HG03025 (cell line): ENCODE measurements around the gene EXOSC7.

ENCODE experiments used
- ATAC-seq: cut with Tn5 transposase; IDR thresholded peaks from one replicate; pipeline ENCODE4 v1.9.1; 2021; ENCODE audit warnings: mild to moderate bottlenecking, moderate library complexity; ENCODE audit not compliant: unreplicated experiment, low FRiP score

Gene EXOSC7

DNA sequence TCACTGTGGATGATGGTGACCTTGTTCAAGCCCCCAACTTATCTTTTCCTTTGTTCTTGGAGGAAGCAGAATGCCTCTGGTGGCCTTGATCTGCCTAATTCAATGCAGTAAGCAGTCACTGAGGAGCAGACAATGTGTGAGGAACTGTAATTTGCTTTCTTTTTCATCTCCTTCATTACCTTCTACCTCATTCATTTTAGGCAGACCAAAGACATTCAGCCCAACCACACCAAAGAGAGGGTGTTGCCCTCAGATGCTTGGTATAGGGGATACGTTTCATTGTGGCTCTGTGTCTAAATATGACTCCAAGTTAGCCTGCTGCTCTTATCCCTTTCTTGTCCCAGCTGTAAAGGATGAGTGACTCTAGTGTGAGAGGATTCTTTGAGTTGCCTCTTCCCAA lies 15.3 kb downstream of the EXOSC7 start:
- no peak for ATAC-seq

DNA sequence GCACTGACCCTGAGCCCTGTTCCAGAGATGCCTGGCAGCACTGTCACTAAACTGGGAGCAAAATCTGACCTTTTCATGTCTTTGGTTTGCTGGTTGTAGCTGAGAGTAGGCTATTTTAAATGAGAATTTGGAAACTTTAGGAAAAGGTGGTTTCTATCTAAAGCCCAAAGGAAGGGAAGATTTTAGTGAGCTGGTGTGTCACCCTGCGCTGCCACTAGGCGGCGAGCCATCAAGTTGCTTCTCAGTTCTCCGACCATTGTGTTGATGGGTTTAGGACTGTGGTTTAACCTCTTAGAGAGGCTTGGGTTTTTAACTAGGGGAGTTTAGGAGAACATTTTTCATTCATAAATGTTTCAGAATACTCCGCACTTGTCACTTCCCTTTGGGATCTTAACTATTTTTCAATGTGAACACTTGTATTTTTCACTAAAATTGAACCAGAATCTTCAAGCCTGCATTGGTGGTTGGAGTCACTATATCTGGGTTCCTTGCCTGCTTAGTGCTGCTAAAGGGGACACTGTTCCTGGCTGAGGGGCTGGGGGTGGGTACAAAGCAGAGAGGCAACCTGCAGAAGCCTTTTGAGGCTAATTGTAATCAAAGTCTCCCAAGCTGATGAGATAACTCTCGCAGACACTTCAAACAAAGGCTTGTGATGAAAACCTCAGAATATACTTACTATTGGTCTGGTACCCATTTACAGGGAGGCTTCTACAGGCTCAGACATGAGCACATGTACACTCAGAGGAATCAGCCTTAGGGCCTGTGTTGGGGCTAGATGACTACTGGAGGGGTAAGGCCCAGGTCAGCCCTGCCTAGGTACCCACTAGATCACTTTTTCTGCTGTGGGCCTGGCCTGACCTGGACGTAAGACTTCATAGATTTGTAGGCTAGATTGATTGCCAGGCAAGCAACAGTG lies 16.8 kb downstream of the EXOSC7 start:
- no peak for ATAC-seq

DNA sequence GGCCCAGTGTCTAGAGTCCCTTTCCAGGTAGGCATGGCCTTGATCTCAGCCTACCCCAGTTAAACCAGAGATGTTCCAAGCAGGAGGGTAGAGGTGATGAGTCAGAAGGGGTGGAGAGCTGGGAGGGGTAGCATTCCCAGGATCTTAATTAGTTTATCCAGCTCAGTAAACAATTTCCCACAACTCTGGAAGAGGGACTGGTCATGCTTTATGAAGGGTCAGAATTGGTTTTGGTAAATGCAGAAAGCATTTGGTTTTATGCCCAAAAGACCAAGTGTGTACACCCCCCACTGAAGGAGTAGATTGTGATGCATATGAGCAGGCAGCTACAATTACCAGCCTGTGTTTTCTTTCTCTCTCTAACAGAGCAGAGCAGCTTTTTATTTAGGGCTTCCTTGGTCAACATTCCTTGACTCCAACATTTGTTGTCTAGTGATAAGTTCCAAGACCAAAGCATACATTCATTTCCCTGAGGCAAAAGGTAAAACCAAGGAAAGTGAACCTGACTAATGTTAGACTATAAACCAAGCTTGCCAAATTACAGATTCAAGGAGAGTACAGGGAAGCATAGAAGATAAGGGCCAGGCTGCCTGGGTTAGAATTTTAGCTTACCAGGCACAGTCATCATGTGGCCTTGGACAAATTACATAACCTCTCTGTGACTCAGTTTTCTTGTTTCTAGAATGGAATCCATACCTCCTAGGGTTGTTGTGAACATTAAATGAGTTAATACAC lies 17.6 kb downstream of the EXOSC7 start:
- ATAC-seq: no peak

DNA sequence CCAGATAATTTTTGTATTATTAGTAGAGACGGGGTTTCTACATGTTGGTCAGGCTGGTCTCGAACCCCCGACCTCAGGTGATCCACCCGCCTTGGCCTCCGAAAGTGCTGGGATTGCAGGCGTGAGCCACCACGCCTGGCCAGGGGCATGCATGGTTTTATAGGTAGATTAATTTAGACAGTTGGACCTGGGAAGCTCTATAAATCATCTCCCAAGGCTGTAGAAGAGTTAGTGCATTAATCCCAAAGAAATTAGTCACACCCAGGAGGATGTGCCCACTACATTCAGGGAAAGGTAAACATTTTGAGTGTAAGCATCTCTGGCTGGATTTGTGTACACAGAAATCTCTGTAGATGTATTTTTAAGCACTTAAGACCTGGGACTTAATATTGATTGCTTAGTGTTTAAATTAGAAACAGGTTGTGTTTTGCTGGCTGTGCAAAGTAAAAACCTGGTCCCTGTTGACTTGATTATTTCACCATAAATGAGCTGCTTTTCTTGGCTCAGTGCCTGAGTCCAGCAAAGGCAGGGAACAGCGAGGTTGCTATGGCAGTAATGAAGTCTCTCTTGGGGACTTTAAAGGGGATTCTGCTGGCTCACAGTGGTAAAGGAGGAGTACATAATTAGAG lies 19.2 kb downstream of the EXOSC7 start:
- ATAC-seq: no peak

DNA sequence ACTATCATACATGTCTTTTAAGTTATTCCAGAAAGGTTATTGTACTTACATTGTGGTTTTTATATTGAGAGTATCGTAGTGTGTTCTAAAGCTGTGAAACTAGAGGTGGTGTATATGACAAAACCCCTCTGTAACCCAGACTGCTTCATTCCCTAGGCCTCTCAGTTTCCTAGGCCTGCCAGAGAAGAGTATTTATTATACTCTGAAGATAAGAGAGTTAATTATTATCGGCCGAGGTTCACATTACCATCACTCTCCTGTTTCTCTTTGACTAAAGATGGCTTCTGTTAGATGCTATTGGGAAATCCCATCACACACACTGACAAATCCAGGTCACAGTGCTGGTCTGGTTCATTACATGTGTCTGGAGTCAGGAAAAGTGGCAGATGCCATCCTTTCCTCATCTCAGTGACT lies 20.5 kb downstream of the EXOSC7 start:
- ATAC-seq: no peak

DNA sequence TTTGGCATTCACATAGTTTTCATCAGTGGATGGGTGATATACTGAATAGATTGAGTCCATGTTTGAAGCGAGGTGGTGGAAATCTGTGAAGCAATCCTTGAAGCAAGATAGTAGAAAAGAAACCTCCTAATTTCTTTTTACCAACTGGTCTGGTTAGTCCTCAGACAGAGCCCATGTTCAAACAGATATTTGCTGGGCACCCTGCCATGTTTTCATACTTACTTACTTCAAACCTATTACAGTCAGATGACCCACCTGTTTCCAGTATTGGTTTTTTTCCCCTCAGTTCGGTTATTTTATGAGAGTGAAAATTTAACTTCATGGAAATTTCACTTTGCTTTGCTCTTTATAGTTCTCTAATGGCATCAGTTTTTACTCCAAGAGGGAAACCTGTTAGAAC lies 23.7 kb downstream of the EXOSC7 start:
- no peak for ATAC-seq

DNA sequence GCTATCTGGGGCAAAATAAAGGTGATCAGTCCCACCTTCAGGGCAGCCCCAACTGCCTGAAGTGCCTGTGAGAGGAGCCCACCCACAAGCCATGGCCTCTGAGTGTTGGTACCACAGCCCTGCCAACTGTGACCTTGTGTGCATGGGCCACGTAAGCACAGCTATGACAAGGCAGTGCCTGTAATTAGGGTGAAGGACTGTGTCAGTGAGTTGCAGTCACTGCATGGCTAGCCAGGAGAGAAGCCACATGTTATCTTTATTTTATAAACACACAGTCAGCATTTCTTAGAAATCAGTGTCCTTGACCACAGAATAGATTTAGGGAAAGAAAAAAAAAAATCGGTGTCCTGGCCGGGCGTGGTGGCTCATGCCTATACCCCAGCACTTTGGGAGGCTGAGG lies 24.8 kb downstream of the EXOSC7 start:
- ATAC-seq: no peak

DNA sequence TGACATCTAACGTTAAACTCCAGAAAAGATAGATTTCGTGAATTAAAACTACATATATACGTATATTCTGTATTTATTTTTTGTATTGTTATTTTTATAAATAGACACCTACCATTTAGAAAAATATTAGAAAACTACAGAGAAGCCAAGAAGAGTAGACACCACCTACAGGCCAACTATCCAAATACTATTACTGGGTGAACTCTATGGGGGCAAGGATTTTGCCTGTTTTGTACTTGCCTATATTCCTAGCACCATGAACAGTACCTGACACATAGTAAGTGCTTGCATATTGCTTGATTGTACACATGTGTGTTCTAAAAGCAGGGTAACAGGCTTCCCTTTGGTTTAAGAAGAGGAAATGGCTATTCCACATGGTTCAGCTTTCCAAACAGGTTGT lies 25.7 kb downstream of the EXOSC7 start:
- no peak for ATAC-seq

DNA sequence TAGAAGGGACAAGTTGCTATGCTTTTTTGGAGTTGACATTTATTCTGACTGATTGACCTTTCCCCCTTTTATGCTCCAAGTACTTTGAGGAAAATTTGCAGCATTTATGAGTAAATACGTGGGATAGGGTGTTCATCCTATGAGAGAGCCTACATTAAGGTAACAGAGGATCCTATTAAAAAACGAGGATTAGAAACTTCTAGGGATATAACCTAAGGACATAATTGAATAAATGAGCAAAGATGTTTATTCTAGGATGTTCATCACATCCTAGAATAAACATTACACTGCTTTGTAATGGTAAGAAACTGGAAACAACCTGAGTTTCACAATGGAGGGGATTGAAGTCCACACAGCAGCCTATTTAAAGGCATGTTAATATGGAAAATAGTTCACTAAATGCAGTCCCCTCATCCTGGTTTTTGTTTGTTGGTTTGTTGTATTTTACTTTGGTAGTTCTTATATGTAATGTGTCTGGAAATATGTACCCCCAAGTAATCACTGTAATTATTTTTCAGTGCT lies 26.2 kb downstream of the EXOSC7 start:
- ATAC-seq: no peak

DNA sequence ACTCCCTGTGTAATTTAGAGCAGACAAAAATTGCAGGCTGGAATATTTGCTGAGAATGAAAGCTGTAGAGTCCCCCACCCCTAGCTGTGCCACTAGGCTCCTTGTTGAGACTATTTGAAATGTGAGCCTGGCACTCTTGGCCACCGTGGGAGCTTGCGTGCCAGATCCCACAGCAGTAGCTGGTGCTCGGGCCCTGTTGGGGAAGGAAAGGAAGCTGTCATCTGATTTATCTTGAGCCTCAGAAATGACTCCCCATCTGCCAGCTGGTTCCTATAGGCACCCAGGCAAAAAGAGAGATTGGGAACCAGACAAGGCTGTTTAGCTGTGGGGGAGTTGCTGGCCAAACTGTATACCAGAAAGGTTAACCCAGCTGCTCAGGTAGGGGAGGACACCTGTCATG lies 26.7 kb downstream of the EXOSC7 start:
- ATAC-seq: no peak

DNA sequence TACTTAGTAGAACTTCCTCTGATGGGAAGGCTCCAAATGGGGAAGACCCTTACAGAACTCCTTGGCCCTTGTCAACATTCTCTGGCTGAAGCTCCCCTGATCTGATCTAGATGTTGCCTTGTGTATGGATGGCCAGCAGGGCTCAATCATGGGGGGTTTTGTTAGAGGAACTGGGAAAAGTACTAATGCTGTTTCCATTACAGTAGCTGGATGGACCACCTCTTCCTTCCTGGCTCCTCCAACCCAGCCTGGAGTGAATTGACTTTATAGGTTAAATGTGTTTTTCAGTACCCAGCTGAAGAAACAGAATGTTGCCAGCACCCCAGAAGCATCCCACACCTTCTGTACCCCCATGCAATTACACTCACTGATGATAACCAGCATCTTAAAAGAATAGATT lies 27.4 kb downstream of the EXOSC7 start:
- no peak for ATAC-seq

DNA sequence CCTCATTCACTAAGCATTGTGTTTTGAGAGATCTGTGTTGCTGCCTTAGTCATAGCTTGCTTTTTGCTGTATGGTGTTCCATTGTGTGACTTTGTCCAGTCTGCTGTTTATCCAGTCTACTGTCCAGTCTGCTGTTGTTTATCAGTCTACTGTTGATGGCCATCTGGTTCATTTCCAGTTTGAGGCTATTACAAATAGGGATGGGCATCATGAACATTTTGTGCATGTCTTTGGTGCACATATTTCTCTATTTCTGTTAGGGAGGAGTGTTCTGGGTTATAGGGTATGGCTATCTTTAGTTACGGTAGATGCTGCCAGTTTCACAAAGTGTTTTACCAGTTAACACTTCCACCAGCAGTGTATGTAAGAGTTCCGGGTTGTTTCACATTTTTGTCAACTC lies 27.8 kb downstream of the EXOSC7 start:
- ATAC-seq: no peak

DNA sequence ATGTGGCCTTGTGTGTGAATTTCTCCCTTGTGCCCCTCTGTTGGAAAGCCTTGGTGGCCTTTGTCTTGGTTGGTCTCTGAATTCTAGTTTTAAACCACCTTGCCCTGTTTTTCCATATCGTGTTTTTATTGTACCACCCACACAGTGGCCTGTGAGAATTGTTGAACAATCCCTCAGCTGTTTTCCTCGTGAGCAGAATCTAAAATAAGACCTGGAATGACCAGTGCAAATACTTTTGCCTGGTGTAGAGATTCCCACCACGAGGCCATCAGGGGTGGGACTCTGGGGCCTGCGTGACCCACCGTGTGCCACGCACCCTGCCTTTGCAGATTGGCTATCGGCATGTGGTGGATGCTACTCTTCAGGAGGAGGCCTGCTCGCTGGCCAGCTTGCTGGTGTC lies 31.0 kb downstream of the EXOSC7 start:
- no peak for ATAC-seq

DNA sequence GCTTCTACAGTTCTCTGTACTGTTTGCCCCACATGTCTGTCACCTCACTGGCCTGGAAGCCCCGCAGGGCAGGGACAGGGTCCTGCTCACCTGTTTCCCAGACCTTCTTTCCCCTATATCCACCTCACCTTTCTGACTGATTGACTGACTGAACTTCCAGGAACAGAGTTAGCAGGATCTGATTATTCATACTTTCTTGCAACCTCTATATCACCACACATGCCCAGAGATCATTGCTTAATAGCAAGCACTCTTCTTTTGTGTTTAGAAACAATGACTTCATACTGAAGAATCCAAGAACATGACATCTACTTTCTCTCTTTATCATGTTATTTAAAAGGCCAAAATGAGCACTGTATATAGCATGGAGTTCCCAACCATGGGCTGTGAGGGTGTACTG lies 32.1 kb downstream of the EXOSC7 start:
- no peak for ATAC-seq

DNA sequence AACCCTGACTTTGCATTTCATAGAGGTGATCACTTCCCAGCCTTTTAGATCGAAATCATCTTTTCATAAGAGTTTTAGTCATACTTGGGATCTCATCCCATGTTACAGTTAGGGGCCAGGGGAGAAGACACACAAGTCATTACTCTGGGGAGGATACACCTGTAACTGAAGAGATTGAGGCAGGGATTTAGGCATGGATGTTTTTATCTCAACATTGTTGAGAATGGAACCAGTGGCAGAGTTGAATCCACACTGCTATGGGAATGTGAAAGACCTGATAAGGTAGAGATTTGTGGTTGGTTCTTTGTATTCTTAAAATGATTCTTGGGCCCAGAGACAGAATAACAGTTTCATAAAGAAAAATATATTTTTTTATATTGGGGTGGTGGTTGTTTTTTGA lies 33.8 kb downstream of the EXOSC7 start:
- no peak for ATAC-seq

DNA sequence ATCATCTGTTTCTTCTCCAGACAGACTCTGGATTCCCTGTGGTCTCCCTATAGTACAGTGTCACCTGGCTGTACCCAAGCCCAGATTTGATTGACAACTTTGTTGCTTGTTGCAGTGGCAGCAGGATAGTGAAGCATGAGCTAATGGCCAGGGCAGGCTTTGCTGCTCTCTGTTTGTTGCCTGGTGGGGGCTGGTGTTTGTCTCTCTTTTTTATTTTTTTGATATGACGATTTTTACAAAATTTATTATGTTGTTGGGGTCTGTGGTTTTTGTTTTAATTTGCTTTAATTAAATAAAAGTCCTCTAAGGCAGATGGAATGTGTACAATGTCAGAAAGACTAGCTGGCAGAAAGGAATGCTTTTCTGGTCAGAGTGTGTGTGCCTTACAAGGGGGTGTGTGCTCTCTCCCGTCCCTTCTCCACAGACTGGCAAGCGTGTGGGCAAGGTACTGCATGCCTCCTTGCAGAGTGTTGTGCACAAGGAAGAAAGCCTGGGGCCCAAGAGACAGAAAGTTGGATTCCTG lies 34.8 kb downstream of the EXOSC7 start:
- no peak for ATAC-seq

DNA sequence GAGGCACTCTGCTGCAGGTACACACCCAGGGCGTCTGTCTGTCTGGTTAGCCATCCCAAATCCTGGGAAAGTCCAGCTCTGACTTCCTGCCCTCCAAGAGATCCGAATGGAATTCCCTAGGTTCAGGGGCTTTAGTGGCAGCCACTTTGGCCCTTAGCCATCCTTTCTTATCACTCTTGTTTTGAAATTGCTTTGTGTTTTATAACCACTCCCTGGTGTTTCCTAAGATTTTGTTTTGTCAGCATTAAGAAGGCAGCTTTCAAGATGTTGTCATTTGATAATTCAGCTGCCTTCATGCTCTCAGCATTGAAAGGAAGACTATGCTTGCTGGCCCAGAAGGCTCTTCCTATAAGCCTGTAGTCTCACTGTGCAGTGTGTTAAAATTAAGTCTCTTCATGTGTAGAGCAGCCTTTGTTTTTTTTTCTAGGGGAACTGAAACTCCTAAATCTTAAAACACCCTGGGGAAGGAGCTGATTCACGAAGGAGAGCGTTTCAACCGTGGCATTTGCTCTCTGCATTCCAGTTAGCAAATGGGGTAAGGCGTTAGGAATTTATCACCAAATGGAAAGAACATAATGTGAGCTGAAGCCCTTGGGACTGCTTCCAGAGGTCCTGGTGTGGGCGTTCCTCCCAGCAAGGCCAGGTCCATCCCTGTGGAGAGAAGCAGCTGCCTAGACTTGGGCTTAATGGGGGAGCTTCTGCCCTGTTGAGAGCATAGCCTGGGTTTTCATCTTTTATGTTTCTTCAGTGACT lies 35.9 kb downstream of the EXOSC7 start:
- ATAC-seq: no peak

DNA sequence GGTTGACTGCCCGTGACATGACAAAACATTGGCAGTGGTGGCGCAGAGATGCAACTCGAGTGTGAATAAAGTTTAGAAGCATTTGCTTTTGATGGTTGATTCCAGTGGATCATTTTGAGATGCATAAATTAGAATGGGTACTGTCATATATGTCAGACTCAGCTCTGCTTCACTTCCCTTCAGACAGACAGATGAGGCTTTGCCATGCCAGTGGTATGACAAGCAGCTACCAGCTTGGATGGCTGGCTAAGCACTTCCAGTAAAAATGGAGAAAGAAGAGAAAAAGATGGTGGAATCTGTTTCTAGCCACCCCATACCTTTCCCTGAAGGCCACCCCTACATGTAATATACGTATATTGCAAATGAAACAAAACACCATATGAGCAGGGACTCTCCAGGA lies 36.5 kb downstream of the EXOSC7 start:
- ATAC-seq: no peak

DNA sequence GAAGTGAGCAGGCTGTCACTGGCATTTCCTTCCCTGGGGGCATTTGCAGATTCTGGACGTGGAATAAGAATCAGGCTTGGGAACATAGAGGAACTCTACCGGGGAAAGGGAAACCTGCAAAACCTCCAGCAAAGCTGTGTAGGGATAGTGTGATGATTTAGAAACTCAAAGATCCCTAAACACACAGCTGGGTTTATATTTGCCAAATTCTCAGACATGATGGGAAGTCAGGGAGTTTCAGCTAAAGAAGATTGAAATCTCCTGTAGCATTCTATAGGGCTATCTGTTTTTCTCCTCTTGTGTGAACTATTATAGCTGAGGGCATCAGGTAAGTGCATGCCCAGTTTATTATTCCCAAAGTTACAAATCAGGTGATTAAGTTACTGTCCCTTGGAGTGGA lies 40.9 kb downstream of the EXOSC7 start:
- no peak for ATAC-seq

DNA sequence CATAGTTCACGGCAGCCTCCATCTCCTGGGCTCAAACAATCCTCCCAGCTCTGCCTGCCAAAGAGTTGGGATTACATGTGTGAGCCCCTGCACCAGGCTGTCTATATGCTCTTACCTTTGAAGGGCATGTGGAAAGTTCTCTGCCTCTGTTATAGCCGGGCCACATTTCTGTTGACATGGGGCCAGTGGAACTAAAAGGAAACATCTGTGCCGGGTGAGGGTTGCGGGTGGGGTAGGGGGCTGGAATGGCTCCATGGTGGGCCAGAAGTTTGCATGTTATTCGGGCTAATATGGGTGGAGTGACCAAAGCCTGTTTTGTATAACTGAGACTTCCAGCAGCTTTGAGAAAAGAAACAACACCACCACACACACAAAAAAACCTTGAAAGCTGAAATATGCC lies 41.8 kb downstream of the EXOSC7 start:
- ATAC-seq: no peak
